Occipital lobe (tissue), 2 donors: ENCODE results near the gene KCNK7. TPM values are rescaled to one million over a fixed set of nuclear protein-coding genes. Genes with fewer than 3 reads are reported as not detected.
A peak's percentile ranks its signal among the peaks of the same experiment; 100 is the strongest.
"Not testable (repeated sequence)": the region's sequence is repeated elsewhere in the genome, so short reads cannot be mapped to it uniquely, and the experiment has no call there.

Experiments used
- DNase-seq: peaks from one replicate; lab custom pipeline; 2025; lab: John Stamatoyannopoulos, UW
- total RNA-seq: library from RNA; depleted of rRNA; stranded (reverse); fragments of >200 nt; gene quantifications from one replicate; pipeline ENCODE4 v1.2.3, GENCODE V29; 2014

KCNK7 gene, protein sequence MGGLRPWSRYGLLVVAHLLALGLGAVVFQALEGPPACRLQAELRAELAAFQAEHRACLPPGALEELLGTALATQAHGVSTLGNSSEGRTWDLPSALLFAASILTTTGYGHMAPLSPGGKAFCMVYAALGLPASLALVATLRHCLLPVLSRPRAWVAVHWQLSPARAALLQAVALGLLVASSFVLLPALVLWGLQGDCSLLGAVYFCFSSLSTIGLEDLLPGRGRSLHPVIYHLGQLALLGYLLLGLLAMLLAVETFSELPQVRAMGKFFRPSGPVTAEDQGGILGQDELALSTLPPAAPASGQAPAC
- total RNA-seq, result 0.31 TPM

DNA sequence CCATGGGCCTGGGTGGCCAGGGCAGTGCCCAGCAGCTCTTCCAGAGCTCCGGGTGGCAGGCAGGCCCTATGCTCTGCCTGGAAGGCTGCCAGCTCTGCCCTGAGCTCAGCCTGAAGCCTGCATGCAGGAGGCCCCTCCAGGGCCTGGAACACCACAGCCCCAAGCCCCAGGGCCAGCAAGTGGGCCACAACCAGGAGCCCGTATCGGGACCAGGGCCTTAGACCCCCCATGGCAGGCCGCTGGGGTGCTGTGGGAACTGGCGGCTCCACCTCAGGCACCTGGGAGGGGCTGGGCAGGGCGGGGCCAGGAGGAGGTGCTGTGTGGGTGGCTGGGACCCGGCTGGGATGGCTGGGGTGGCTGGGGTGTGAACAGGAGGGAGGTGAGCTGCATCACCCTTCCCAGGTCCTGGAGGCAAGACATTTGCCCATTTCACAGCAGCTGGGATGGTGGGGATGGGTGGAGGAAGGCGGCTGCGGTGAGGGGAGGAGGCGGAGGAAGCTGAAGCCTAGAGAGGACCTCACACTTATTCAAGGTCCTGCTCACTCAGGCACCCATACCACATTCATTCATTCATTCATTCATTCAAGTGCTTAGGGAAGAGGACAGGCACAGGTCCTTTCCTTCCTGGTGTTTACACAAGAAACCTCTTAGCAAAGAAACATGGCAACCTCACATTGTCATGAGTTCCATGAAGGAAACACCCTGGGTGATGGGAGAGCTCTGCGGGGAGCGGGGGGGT lies at the start of gene KCNK7:
Gene KCNK7, minus strand, starts transcription at position 258 of the 739 bp plus-strand sequence. Its CDS starts 28 bp downstream, at position 230.
- DNase-seq, result no peak

DNA sequence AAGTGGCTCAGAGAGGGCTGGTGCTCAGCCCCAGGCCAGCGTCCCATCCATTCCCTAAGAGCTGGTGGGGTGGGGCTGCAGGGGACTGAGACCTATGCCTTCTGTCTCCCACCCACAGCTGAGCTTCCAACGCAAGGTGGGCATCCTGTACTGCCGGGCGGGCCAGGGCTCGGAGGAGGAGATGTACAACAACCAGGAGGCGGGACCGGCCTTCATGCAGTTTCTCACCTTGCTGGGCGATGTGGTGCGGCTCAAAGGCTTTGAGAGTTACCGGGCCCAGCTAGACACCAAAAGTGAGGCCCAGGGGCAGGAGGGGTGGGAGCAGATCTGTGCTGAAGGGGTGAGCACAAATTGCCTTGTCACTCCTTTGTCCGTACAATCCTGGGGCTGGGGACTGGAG lies 49.2 kb upstream of the KCNK7 start:
- no peak for DNase-seq

DNA sequence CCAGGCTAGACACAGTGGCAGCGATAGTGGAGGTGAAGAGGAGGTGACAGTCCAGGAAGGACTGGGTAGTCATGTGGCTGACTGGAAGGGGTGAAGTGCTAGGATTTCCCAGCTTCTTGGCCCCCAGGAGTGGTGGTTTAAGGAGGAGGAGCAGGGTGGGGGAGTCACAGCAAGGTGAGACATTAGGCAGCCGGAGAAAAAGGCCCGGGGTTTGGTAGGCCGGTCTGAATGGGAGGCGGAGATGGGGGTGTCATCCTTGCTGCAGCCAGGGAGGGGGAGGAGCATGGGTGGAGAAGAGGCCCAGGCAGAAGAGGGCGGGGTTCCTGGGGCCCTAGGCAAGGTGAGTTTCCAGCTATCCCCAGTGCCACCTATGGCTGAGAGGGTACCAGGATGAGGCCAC lies 48.4 kb upstream of the KCNK7 start:
- no peak for DNase-seq

DNA sequence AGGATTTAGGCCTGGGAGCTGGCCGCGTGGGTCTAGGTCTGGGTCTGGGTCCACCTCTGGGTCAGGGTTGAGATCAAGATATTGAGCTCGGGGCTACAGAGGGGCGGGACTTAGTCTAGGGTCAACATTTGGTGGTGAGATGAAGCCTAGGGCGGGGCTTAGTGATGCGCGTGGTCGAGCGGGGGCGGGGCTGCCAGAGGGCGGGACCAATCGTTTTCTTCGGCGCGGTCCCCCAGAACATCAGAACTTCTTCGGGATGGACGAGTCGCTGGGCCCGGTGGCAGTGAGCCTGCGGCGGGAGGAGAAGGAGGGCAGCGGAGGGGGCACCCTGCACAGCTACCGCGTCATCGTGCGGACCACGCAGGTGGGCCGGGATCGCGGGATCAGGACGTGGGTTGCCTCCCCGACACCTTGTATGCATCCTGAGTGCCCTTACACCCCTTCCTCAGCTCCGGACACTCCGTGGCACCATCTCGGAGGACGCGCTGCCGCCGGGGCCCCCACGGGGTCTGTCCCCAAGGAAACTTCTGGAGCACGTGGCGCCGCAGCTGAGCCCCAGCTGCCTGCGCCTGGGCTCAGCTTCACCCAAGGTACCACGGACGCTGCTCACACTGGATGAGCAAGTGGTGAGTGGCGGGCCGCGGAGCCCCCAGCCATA lies 46.5 kb upstream of the KCNK7 start:
- DNase-seq, result no peak

DNA sequence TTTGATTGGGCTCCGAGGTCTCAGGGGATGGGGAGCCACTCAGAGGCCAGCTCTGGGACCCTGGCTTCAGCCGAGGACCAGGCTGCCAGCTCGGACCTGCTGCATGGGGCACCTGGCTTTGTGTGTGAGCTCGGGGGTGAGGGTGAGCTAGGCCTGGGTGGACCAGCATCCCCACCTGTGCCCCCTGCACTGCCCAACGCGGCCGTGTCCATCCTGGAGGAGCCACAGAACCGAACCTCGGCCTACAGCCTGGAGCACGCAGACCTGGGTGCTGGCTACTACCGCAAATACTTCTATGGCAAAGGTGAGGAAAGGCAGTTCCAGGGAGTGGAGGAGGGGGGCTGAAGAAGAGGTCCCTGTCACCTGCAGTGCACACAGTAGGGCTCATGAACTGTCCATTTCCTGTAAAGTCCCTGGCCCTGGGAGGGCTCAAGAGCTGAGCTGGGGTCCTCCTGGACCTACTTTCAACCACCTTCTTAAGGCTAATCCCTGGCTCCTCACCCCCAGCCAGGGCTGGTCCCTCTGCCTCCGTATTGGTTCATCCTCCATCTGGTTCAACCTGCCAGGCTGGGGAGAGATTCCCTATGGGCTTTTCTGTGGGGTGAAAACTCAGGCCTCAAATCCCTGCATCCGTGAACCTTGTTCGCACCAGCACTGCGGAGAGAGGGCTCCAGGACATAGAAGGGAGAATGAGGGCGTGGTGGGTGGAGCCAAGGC lies 45.9 kb upstream of the KCNK7 start:
- DNase-seq, result no peak

DNA sequence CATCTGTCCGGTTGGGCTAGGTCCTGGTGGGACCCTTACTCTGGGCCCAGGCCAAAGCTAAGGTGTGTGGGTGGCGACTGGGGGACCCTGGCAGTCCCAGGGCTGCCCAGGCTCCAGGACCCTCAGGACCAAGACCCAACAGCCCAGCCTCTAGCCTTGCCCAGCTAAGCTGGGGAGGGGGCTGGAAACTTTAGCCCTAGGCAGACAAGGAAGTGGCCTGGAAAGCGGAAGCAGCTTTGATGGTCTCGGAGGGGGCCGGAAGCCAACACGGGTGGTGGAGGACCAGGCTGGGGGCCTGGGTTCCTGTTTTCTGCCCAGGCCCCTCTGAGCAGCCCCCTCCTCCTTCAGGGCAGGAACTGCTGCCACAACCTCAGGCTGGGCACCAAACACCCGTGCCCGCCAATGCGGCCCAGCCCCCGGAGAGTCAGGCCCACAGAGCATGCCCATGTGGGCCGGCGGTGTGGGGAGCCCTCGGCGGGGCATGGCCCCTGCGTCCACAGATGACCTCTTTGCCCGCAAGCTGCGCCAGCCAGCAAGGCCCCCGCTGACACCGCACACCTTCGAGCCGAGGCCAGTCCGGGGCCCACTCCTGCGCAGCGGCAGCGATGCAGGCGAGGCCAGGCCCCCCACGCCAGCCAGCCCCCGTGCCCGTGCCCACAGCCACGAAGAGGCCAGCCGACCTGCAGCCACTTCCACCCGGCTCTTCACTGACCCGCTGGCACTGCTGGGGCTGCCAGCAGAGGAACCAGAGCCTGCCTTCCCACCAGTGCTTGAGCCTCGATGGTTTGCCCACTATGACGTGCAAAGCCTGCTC lies 45.1 kb upstream of the KCNK7 start:
- DNase-seq, result peak; percentile 9

DNA sequence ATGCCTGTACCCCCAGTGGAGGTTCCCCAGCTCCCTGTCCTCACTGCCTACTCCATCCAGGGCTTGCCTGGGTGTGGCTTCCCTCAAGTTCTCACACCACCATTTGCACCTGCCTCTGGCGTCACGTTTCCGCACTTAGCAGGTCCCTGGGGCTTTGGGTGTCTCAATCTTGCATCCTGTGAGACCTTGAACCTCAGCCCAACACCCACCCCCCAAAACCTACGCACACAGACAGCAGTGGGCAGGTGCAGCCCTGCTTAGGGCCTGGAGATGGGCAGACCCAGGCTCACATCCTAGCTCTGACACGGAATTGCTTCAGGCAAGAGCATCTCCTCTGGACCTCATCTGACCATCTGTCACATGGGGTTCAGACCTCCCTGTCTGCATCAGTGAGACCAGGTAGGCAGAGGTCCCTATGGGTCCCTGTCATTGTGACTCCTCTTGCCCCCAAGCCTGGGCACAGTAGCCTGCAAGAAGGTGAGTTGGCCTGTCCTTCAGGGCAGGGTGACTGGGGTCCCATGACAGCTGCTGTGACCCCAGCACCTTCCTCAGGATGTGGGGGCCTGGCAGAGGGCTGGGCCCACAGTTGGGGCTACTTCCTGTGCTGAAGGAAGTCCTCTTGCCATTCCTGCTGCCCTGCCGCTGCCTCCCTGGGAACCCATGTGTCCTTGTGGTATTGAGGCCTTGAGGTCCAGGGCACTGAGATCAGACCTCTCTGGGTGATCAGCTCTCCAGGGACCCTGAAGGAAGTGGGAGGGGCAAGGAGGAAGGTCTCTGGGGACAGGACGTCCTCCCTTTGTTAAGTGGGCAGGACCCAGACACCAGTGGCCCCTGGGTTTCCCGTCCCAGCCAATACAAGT lies 44.3 kb upstream of the KCNK7 start:
- DNase-seq, result no peak

DNA sequence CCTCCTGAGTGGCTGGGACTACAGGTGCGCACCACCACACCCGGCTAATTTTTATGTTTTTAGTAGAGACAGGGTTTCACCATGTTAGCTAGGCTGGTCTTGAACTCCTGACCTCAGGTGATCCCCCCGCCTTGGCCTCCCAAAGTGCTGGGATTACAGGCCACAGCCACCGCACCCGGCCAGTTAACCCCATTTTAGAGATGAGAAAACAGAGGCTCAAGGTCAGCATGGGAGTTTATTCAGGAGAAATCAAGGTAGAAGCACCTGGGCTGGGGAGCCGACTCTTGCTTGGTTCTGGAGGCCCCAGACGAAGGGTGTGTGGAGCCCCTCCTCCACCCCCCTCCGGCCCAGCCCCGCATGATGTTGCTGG lies 43.6 kb upstream of the KCNK7 start:
- not testable (repeated sequence) for DNase-seq

DNA sequence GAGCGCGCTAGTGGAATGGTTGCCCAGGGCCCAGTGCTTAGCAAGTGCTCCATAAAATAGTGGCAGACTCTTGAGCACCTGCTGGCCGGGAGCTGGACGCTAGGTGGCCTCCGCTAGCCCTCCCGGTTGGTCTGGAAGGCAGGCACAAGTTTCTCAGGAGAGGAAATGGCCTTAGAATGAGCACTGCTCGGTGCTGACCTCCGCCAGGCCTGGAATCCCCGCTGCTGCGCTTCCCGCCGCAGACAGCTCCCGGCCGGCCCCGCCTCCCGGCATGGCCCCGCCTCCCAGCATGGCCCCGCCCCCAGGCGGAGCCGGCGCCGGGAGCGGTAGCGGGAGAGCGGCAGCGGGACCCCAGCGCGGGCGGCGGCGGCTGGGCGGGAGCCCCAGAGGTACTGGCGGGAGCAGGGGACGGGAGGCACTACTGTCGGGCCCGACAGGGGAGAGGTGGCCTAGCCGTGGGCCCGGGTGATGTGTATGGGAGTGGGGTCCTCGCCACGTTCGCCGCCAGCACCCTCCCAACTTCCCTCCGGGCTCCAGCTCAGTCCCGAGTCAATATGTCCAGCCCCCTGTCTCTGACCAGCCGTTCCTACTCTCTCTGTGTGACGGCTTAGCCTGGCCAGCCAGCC lies 42.3 kb upstream of the KCNK7 start, which contains the start of gene SIPA1:
Gene SIPA1, plus strand, starts transcription at position 308 of the 626 bp plus-strand sequence. CDS start 2,821 bp downstream, outside the sequence.
- DNase-seq, result peak; percentile 13

DNA sequence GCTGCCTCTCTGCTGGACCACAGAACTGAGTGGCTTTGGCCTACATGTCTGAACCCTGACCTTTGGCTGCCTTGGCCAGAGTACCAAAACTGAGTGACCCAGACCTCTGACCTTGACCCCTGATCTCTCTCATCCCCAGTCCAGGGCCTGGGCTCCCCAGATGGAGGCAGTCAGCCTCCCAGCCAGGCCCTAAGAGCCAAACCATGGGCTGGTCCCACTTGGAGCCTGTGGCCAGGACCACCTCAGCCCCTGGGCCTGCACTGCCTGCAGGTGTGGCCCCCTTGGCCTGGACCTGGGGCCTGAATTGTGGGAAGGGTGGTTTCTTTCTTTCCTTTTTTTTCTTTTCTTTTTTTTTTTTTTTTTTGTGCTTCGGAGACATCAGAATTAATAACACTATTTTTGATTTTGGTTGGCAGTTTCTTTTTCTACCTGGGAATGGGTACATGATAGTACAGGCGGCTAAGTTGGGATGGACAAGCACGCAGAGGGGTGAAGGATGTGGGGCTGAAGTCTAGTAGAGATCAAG lies 41.5 kb upstream of the KCNK7 start:
- DNase-seq, result no peak

DNA sequence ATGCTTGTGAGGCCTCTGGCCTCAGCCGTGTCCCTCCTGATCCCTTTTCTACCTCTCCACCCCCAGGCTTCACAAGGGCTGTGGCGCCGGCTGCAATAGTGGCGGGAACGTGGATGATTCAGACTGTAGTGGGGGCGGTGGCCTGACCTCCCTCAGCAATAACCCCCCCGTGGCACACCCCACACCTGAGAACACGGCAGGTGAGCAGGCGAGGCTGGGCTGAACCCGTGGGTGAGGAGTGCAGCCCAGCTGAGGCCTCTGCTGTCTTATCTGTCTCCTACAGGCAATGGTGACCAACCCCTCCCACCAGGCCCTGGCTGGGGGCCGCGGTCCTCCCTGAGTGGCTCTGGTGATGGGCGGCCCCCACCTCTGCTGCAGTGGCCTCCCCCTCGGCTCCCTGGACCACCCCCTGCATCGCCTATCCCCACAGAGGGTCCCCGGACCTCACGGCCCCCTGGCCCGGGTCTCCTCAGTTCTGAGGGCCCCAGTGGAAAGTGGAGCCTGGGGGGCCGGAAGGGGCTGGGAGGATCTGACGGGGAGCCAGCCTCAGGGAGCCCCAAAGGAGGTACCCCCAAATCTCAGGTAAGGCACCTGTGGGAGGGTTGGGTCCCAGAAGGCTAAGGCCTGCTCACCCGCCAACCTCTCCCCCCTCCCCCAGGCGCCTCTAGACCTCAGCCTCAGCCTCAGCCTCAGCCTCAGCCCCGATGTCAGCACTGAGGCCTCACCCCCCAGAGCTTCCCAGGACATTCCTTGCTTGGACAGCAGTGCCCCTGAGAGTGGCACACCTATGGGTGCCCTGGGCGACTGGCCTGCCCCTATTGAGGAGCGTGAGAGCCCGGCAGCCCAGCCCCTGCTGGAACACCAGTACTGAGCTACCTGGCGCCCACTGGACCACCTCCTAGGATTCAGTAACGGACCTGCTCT lies 40.8 kb upstream of the KCNK7 start:
- DNase-seq, result no peak

DNA sequence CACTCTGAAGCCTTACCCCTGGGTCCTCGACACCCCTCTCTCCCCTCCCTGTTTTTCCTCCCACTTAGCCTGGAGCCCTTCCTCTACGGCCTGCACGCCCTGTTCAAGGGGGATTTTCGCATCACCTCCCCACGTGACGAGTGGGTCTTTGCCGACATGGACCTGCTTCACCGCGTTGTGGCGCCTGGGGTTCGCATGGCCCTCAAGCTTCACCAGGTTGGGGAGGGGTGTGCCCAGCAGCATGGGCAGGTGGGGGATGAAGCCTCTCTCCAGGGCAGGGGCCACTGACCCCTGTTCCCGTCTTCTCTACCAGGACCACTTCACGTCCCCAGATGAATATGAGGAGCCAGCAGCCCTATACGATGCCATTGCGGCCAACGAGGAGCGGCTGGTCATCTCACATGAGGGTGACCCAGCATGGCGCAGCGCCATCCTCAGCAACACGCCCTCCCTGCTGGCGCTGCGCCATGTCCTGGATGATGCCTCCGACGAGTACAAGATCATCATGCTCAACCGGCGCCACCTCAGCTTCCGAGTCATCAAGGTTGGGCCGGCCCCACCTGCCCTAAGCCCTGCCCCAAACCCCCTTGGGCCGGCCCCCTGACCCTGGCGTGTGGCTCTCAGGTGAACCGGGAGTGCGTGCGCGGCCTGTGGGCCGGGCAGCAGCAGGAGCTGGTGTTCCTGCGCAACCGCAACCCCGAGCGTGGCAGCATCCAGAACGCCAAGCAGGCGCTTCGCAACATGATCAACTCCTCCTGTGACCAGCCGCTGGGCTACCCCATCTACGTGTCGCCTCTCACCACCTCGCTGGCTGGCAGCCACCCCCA lies 39.5 kb upstream of the KCNK7 start:
- DNase-seq, result no peak

DNA sequence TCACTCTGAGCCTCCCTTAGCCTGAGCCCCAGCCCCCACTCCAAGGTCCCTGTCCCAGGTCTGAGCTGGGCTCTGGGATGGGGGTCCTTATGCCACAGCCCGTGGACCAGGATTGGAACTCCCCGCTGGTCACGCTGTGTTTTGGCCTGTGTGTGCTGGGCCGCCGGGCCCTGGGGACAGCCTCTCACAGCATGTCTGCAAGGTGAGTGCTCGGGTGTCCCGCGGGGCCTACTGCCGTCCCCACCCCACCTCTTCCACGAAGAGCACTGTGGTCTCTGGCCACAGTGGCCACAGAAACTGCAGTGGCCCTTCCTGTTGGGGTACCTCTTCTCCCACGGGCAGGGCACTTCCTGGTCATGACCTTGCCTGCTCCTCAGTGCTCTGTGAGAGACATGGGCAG lies 38.8 kb upstream of the KCNK7 start:
- no peak for DNase-seq

DNA sequence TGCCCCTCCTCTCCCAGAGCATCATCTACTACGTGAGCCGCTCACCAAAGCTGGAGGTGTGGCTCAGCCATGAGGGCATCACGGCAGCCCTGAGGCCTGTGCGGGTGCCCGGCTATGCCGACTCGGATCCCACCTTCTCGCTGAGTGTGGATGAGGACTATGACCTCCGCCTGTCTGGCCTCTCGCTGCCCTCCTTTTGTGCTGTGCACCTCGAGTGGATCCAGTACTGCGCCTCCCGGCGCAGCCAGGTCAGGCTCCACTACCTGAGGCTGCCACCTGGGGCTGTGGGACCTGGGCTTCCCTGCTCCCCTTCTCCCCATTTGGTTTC lies 38.5 kb upstream of the KCNK7 start:
- no peak for DNase-seq

DNA sequence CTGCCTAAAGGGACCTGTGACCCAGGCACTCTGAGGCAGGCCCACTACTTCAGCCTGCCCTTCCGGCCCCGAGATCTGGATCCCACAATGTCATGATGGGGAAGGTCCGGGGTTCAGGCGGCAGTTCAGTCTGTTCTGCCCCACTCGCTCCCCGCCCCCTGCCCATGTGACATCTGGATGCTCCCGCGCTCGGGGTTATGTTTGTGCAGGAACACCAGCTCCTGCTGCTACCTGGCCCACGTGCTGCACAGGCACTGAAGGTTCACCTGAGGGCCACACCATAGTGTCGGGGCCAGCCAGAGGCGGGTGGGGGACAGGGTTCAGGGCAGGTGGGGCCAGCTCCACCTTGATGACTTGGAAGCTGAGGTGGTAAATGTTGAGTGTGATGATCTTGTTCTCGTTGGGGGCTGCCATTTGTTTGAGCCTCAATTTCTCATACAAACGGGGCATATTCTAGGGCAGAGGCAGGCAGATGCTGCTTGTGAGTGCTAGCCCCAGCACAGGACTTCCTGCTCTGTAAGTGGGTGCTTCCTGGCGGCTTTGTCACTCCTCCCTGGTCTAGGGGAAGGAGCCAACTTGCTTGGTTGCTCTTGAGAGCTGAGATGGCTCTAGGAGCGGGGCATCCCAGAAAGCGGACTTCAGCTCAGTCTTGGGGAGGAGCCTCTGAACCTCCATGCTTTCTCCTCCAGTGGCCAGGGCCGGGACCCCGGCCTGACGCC lies 37.9 kb upstream of the KCNK7 start:
- DNase-seq, result no peak

DNA sequence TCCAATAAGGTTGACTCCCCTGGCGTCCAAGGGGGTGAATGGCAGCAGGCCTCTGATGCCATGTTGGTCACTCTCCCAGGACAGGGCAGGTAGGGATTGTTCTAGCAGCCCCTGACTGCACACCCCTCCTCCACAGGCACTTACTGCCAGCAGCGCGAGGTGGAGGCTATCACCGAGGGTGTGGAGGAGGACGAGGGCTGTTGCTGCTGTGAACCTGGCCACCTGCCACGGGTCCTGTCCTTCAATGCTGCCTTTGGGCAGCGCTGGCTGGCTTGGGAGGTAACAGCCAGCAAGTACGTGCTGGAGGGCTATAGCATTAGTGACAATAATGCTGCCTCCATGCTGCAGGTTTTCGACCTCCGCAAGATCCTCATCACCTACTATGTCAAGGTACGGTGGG lies 34.6 kb upstream of the KCNK7 start:
- no peak for DNase-seq

DNA sequence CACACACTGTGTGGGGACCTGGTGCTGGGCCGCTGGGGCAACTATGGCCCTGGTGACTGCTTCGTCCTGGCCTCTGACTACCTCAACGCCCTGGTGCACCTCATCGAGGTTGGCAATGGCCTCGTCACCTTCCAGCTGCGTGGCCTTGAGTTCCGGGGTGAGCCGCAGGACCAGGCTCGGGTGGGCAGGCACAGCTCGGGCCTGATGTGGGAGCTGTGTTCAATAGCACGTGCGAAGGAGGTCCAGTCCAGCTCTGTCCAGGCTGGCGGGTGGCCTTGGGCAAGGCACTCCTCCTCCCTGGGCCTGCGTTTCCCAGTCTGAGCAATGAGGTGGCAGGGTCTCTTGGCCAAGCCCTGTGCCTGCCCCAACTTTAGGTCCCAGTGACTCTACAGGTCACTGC lies 34.0 kb upstream of the KCNK7 start:
- DNase-seq, result no peak
